GM13976 (cell line): ENCODE measurements around the gene MTURN.

Source experiments
- DNase-seq: peaks from one replicate; pipeline ENCODE4 v3.0.0; 2012; ENCODE audit warnings: low spot score
- CTCF ChIP-seq: IDR thresholded peaks from 2 replicates; pipeline ENCODE4 v1.5.1; 2012; ENCODE audit warnings: borderline replicate concordance, mild to moderate bottlenecking; ENCODE audit not compliant: insufficient read depth; ENCODE audit errors: extremely low read depth, missing control alignments, control extremely low read depth
- in situ Hi-C: fragments of 300-500 bp; cut with MboI; formaldehyde crosslinking; loops from one replicate; pipeline ENCODE4 v1.12.0; 2022; ENCODE audit warnings: low sequenced_read_pairs, mixed read lengths, inconsistent platforms; ENCODE audit not compliant: unreplicated experiment

Gene MTURN

GRCh38 chr7:30134611-30135300 is at the start of gene MTURN:
TSS of gene MTURN (plus strand) at chr7:30134986. CDS start at chr7:30135137, 151 bp downstream.
- in situ Hi-C loops = no loop called here
- DNase-seq = peak; percentile 96
- TF ChIP-seq CTCF = no peak

DNA sequence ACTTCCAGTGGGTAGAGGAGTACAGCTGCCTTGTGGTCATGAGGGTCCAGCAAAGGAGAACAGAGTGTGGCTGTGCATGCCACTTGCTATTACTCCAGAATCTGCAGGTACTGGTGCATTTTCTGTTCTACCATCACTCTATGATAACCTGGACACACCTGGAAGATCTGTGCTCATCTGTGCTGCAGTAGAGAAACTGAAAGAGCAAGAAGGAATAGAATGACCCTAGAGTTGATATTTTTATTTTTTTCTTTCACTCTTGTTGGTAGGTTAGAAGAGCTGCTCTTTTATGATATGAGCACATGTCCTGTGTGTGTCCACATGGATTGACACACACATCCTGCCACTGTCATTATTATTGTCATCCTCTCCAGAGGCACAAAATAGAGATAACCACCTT is 48.3 kb upstream of the MTURN start:
- DNase-seq = no peak
- TF ChIP-seq CTCF = no peak
- in situ Hi-C loops = no loop called here

DNA sequence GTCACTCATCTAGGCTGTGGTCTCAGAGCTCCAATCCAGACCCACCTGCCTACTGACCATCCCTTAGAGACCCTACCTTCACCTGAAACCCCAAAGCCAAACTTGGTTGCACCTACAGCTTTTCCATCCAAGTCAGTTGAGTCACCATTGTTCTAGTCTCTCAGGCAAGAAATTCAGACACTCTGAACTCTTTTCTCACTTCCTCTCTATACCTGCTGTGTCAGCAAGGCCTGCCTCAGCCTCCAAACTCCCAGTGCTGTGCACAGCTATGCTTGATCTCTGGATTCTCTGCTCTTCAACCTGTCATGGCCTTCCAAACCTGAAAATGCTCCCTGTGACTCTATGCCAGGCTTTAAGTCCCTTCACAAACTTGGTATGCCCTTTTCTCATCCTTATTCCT is 47.4 kb upstream of the MTURN start:
- in situ Hi-C loops = no loop called here
- peak; percentile 27 for DNase-seq
- TF ChIP-seq CTCF = no peak

DNA sequence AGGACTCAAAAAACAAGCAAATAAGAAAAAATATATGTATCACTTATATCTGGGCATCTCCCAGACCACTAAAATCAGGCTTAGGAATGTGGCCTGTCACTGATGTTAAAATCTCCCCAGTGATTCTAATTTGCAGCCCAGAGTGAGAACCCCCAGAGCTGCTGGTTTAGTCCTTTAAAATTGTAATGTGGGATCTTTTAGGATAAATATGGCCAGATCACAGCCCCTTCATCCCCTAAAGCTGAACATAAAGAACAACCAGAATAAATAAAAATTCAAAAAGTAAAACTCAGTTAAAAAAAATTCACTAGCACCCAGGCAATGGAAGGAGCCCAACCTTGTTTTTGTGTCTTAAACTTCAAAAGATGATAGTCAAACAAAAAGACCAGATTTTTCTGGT is 46.4 kb upstream of the MTURN start:
- in situ Hi-C loops = no loop called here
- TF ChIP-seq CTCF = no peak
- DNase-seq = no peak

DNA sequence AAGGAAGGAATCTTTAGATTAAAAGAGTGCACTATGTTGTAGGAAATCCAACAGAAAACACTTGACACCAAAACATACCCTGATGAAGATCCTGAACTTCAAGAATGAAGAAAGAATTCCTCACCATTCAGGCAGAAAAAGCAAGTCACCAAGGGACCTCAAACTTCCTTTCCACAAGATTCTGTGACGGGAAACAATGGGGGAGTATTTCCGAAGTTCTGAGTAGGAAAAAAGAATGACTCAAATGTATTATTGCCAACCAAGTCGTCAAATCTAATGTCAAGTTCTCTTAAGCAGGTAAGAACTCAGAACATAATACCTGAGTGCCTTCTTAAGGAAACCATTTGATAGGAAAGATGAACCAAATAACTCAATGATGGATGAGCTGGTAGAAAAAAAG is 44.7 kb upstream of the MTURN start:
- in situ Hi-C loops = no loop called here
- TF ChIP-seq CTCF = no peak
- no peak for DNase-seq

- no peak for DNase-seq
- in situ Hi-C loops = no loop called here
- TF ChIP-seq CTCF = no peak
These were observed 43.3 kb upstream of the MTURN start for GRCh38 chr7:30091491-30091912.
